ENCODE results near the gene DOK7.

DOK7 gene

DNA sequence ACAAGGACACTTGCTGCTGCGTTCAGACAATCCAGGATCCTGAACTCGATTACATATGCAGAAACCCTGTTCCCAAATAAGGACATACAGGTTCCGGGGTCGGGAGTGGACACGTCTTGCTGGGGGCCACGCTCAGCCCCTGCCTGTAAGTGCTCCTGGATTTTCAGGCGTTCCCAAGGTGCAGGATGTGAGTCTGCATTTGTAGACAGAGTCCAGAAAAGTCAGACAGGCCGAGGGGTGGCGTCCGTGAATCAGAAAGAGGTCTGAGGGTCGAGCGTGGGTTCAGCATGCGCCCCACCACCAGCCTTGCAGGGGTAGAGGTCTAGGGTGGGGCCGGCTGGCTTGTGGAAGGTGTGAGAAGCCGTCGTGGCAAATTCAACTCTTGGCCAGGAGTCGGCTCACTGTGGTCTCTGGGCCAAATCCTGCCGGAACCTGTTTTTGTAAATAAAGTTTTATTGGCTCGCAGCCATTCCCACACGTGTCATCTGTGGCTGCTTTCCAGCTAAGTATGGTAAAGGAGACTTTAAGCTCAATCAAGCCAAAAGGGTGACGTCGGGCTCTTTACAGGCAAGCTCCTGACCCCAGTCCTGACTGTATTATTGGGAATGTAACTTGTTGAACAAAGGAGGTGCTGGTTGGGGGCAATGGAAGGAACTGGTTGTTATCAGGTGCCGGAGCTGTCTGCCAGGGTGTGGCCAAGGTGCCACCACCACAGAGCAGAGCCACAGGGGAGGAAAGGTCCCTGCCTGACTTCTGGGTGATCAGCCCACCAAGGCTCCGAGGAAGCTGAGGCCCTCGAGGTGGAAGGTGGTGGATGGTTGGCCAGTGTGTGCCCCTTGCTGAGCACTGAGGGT lies 7.4 kb downstream of the DOK7 start:
- peaks cover 2% of the 10 kb centered on the region for H3K27me3 Mint-ChIP-seq
- H3K4me3 Mint-ChIP-seq = no peak overlapping the region
- no peak for DNase-seq
- H3K9me3 Mint-ChIP-seq = no peaks in the 10 kb centered on the region
- H3K27ac Mint-ChIP-seq = no peak overlapping the region
- H3K4me1 Mint-ChIP-seq (ENCODE audit: low read depth) = no peaks in the 10 kb centered on the region
- H3K36me3 Mint-ChIP-seq (ENCODE audit: low read depth) = no peaks in the 10 kb centered on the region

DNA sequence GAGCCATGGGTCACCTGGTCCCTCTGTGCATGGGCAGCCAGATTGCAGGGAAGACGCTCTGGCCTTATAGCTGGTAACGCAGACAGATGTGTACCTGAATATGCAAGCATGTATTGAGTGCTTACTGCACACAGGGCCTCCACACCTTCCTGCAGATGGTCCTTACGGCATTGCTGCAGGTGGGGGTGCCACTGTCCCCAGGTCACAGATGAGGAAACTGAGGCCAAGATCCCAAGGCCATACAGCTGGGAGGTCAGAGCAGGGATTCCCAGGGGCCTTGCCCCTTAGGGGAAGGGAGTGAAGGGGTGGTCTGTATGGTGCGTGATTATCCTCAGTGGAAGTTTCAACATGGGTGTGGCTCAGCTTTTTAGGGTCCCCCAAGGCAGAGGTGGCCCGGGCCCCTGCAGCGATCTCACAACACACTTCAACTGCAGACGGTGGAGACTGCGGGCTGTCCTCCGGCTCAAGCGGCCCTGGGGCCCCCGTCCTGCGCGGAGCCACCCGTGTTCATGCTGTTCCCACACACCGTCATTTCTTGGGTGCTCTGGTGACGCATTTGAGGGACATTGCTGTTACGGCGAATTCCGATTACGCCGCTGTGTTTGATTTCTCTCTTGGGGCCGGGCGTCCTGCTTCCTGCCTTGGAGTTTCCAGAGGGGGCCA lies 8.1 kb downstream of the DOK7 start:
- H3K27ac Mint-ChIP-seq = no peak overlapping the region
- H3K27me3 Mint-ChIP-seq = no peaks in the 10 kb centered on the region
- H3K9me3 Mint-ChIP-seq = no peaks in the 10 kb centered on the region
- no peak for DNase-seq
- H3K4me1 Mint-ChIP-seq (ENCODE audit: low read depth) = no peaks in the 10 kb centered on the region
- H3K36me3 Mint-ChIP-seq (ENCODE audit: low read depth) = no peaks in the 10 kb centered on the region
- no peak overlapping the region for H3K4me3 Mint-ChIP-seq

DNA sequence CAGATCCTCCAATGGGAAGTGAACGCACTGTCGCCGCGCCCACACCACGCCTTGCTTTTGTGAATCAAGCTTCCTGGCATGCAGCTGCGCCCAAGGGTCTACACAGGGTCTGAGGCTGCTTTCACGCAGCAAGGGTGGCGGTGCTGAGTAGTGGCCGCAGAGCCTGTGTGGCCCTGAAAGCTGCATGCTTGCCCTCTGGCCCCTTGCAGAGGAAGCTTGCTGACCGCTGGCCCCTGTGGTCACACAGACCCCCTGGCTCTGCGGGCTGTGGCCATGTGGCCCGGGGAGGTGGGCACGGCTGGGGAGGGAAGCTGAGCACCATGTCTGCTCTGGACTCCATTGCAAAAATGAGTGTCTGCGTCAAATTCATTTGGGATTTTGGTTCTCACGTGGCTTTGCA lies 8.8 kb downstream of the DOK7 start:
- Mint-ChIP-seq H3K27ac (no peak overlapping the region), H3K4me3 (no peak overlapping the region)

DNA sequence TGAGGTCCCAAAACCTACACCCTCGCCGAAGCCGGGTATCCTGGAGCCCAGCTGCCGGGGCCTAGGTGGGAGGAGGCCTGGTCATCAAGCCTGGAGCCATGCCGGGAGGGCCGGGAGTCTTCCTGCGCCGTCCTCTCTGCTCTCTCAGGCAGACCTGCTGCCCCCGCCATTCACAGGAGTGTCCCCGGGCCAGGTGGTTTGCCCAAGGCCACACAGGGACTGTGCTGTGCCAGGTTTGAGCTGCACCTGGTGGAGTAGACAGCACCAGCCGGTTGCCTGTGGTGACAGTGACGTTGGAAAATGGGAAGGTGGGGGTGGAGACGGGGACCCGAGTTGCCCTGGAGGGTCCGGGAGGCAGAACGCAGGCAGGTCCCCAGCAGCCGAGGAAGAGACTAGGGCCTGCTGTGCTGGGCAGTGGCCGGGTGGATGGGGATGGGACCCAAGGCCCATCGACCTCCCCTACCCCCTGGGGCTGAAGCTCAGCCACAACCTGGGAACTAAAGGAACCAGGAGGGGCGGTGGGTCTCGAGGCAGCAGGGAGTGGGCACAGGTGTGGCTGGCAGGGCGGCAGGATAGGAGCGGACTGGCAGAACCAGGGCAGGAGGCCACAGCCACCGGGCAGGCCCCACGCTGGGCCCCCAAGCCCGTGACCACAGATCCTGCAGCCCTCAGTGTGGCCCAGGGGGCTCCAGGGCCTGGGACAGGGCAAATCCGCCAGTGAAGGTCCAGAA lies 9.5 kb downstream of the DOK7 start:
- no peaks in the 10 kb centered on the region for H3K27me3 Mint-ChIP-seq
- no peaks in the 10 kb centered on the region for H3K36me3 Mint-ChIP-seq (ENCODE audit: low read depth)
- H3K9me3 Mint-ChIP-seq = no peaks in the 10 kb centered on the region
- H3K4me1 Mint-ChIP-seq (ENCODE audit: low read depth) = no peaks in the 10 kb centered on the region
- DNase-seq = no peak
- no peak overlapping the region for H3K4me3 Mint-ChIP-seq
- no peak overlapping the region for H3K27ac Mint-ChIP-seq

More for the DNA sequence above, 8.8 kb downstream of the DOK7 start:
- H3K27me3 Mint-ChIP-seq = no peaks in the 10 kb centered on the region
- no peaks in the 10 kb centered on the region for H3K36me3 Mint-ChIP-seq (ENCODE audit: low read depth)
- DNase-seq = no peak
- no peaks in the 10 kb centered on the region for H3K9me3 Mint-ChIP-seq
- no peaks in the 10 kb centered on the region for H3K4me1 Mint-ChIP-seq (ENCODE audit: low read depth)

DNA sequence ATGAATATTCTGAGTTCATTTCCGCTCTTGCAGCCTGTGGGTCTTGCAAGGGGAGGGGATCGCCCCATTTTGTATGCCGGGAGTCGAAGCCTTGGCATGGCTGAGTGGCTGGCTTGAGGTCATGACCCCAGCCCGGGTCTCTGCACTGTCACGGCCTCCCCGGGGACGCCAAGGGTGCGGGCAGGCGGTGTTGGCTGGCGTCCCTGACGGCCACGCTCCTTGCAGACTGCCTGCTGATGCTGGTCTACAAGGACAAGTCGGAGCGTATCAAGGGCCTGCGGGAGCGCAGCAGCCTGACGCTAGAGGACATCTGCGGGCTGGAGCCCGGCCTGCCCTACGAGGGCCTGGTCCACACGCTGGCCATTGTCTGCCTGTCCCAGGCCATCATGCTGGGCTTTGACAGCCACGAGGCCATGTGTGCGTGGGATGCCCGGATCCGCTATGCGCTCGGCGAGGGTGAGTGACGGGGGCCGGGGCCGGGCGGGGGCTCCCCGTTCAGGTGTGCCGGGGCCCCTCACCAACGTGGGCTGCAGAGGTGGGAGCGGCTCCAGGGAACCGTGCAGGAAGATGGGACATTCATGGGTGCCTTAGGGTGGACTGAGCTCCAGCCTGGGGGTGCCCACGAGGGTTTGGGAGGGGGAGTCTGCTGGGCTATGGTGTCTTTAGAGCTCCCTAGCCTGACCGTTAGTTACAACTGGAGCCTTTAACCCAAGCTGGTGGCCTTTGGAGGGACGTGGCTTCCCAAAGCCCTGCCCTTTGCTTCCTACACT lies 10.3 kb downstream of the DOK7 start:
- no peaks in the 10 kb centered on the region for H3K4me1 Mint-ChIP-seq (ENCODE audit: low read depth)
- no peaks in the 10 kb centered on the region for H3K9me3 Mint-ChIP-seq
- H3K27ac Mint-ChIP-seq = no peak overlapping the region
- H3K4me3 Mint-ChIP-seq = no peak overlapping the region
- no peaks in the 10 kb centered on the region for H3K36me3 Mint-ChIP-seq (ENCODE audit: low read depth)
- DNase-seq = no peak
- no peaks in the 10 kb centered on the region for H3K27me3 Mint-ChIP-seq

DNA sequence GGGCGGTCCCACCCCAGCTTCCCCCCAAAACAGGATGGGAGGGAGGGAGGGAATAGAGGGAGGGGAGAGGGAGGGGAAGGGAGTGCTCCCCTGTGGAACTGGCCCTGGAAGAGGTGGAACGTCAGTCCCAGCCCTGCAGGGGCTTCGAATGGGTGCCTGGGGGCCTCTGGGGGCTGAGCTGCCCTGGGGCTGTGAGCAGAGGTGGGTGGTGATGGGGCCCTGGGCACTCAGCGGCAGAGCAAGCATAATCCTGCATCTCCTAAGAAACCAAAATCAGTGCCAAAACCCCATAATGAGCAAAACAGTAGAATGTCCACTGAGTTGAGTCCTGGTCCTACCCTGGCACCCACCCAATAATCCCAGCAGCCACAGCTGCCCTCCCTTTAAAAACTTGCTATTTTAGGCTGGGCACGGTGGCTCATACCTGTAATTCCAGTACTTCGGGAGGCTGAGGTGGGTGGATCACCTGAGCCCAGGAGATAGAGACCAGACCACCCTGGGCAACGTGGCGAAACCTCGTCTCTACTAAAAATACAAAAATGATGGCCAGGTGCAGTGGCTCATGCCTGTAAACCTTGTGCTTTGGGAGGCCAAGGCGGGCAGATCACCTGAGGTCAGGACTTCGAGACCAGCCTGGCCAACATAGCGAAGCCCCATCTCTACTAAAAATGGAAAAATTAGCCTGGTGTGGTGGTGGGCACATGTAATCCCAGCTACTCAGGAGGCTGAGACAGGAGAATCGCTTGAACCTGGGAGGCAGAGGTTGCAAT lies 11.1 kb downstream of the DOK7 start:
- H3K27ac Mint-ChIP-seq = no peak overlapping the region
- no peak for DNase-seq
- H3K9me3 Mint-ChIP-seq = no peaks in the 10 kb centered on the region
- H3K27me3 Mint-ChIP-seq = no peaks in the 10 kb centered on the region
- H3K4me3 Mint-ChIP-seq = no peak overlapping the region
- H3K36me3 Mint-ChIP-seq (ENCODE audit: low read depth) = no peaks in the 10 kb centered on the region
- no peaks in the 10 kb centered on the region for H3K4me1 Mint-ChIP-seq (ENCODE audit: low read depth)

DNA sequence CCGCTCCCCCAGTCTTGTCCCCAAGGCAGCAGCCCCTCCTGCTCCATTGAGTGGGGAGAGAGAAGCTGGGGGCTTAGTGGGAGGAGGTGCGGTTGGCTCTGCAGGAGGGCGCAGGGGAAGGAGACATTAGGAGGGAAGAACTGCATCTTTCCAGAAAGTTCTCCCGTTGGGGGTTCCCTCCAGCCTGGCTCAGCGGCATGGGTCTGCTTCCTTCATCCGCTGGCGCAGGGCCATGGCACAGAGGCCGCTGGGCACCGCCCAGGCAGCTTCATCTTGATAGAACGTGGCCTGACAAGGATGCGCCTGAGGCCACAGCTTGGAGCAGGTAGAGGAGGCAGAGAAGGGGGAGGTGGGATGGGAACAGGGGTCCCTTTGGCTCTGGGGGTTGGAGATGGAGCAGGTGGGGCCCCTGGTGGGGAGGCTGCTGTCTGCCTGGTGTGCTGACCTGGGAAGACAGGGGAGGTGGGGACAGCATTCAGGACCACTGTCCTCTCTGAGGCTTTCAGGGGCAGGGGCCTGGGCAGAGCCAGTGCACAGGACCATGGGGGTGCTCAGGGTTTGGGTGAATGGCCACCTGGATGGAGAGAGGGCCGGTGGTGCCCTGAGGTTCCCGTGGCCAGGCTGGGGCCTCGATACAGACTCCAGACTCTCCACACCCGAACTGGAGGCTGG lies 12.1 kb downstream of the DOK7 start:
- H3K27ac Mint-ChIP-seq = no peak overlapping the region
- DNase-seq = no peak
- H3K27me3 Mint-ChIP-seq = no peaks in the 10 kb centered on the region
- no peaks in the 10 kb centered on the region for H3K36me3 Mint-ChIP-seq (ENCODE audit: low read depth)
- no peaks in the 10 kb centered on the region for H3K4me1 Mint-ChIP-seq (ENCODE audit: low read depth)
- H3K9me3 Mint-ChIP-seq = no peaks in the 10 kb centered on the region
- H3K4me3 Mint-ChIP-seq = no peak overlapping the region

DNA sequence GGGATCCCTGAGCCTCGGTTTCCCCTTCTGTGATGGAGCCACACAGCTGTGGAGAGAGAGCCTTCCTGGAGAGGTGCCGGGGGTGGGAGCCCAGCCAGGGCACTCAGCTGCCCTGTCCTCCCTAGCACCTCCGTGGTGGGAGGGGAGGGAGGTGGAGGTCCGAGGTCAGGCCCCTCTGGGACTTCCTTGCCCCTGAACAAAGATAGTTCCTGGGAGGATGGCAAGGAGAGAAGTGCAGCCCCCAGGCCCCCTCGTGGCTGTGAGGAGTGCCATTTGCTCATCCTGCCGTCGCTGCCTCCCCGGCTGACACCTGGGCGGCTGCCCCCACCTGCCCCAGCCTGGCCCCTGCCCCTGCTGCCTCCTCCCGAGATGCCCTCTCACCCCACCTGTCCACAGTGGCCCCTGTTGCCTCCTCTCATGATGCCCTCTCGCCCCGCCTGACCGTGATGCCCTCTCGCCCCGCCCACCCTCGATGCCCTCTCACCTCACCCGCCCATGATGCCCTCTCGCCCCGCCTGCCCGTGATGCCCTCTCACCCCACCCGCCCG lies 12.7 kb downstream of the DOK7 start:
- Mint-ChIP-seq H3K27ac (no peak overlapping the region), H3K9me3 (no peaks in the 10 kb centered on the region), H3K4me1 (ENCODE audit: low read depth) (no peaks in the 10 kb centered on the region), H3K27me3 (peaks cover 4% of the 10 kb centered on the region), H3K4me3 (no peak overlapping the region), H3K36me3 (ENCODE audit: low read depth) (no peaks in the 10 kb centered on the region)
- no peak for DNase-seq

DNA sequence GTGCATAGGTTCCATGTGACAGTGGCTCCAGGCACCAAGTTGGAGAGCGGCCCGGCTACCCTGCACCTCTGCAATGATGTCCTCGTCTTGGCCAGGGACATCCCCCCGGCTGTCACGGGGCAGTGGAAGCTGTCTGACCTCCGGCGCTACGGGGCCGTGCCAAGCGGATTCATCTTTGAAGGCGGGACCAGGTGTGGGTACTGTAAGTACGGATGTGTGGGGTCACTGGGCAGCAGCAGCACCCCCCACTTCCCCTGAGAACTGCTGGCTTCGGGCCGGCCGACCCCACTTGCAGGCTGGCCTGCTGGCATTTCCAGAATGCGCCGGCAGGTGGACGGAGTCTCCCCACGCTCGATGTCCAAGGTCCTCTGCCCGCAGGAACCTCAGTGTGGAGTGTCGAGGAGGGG lies 13.2 kb downstream of the DOK7 start:
- Mint-ChIP-seq H3K27ac (no peak overlapping the region), H3K27me3 (peaks cover 9% of the 10 kb centered on the region), H3K9me3 (no peaks in the 10 kb centered on the region), H3K4me1 (ENCODE audit: low read depth) (no peaks in the 10 kb centered on the region), H3K4me3 (no peak overlapping the region), H3K36me3 (ENCODE audit: low read depth) (no peaks in the 10 kb centered on the region)
- DNase-seq = no peak

DNA sequence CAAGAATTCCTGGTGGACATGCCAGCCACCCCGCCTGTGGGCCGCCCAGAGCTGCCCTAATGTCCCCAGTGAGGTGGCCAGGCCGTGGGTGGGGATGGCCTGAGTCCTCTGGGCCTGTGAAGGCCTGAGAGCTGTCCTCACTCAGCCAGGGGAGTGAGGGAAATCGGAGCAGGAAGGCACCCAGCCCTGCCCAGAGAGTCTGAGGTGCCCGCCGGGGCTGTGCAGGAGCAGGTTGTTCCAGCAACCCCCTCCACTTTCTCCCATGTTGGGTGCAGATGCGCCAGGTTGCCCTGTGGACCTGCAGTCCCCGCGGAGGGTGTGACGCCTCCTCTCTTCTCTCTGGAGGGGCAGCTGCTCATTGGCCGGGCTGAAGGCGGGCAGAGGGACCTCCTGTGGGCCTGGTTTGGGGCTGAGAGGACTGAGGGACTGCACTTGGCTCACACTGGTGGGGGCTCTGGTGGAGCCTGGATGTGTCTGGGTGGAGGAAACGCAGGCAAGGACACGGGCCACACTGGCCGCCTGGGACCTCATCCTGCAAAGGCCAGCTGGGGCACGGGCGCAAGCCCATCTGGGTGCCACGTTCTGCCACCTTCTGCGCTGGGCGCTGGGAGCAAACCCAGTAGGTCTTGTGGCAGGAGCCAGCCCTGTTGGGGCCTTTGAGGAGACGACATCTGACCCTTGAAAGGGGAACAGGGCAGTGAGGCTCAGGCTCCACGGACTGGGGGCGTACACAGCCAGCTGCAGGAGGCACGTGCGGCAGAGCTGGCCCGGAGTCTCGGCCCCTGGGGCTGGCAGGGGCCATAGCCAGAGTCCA lies 14.0 kb downstream of the DOK7 start:
- Mint-ChIP-seq H3K36me3 (ENCODE audit: low read depth) (no peaks in the 10 kb centered on the region), H3K9me3 (no peaks in the 10 kb centered on the region)

DNA sequence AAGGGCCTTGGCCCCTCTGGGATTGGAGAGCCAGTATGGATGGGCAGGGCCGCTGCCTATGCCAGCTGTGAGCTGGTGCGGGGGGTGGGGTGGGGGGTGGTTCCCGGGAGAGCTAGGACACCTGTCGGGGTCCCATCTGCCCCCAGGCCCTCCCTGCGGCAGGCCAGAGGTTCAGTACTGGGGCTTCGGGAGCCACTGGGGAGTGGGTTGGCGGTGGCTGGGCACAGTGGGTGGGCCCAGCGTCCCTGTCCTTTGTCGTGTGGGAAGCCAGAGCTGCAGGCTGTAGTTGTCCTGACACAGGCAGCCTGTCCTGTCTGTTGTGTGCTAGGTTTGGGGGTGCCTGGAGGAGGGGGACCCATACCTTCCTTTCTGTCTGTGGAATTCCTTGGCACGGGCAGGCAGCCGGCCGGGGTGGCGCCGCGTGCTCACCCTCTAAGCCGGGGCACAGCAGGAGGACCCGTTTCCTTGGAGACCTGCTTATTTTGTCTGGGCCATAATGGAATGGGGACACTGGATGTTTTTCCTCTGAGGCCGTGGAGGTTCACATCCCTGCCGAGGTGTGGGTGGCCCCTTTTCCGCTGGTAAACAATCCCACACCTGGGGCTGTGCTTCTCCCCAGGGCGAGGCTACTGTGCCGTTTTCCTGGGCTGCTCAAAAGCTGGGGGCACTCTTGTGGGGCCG lies 14.8 kb downstream of the DOK7 start:
- no peak overlapping the region for H3K4me3 Mint-ChIP-seq

More for the DNA sequence above, 14.0 kb downstream of the DOK7 start:
- Mint-ChIP-seq H3K27me3 (peaks cover 16% of the 10 kb centered on the region), H3K27ac (no peak overlapping the region), H3K4me3 (no peak overlapping the region), H3K4me1 (ENCODE audit: low read depth) (no peaks in the 10 kb centered on the region)
- no peak for DNase-seq

More for the DNA sequence above, 14.8 kb downstream of the DOK7 start:
- no peak overlapping the region for H3K27ac Mint-ChIP-seq
- no peak for DNase-seq
- H3K9me3 Mint-ChIP-seq = no peaks in the 10 kb centered on the region
- no peaks in the 10 kb centered on the region for H3K4me1 Mint-ChIP-seq (ENCODE audit: low read depth)
- no peaks in the 10 kb centered on the region for H3K36me3 Mint-ChIP-seq (ENCODE audit: low read depth)
- peaks cover 23% of the 10 kb centered on the region for H3K27me3 Mint-ChIP-seq
